Measurements from ENCODE around the gene TET3. TPM values are rescaled to one million over a fixed set of nuclear protein-coding genes. Genes with fewer than 3 reads are reported as not detected.

The TET3 gene
- total and polyA plus RNA-seq, 9 of the 15 experiments (the other 6 are each of a cell fraction or from before 2014, with no cell fraction given) = 0.35 to 16.3 (median 5.5) TPM

DNA sequence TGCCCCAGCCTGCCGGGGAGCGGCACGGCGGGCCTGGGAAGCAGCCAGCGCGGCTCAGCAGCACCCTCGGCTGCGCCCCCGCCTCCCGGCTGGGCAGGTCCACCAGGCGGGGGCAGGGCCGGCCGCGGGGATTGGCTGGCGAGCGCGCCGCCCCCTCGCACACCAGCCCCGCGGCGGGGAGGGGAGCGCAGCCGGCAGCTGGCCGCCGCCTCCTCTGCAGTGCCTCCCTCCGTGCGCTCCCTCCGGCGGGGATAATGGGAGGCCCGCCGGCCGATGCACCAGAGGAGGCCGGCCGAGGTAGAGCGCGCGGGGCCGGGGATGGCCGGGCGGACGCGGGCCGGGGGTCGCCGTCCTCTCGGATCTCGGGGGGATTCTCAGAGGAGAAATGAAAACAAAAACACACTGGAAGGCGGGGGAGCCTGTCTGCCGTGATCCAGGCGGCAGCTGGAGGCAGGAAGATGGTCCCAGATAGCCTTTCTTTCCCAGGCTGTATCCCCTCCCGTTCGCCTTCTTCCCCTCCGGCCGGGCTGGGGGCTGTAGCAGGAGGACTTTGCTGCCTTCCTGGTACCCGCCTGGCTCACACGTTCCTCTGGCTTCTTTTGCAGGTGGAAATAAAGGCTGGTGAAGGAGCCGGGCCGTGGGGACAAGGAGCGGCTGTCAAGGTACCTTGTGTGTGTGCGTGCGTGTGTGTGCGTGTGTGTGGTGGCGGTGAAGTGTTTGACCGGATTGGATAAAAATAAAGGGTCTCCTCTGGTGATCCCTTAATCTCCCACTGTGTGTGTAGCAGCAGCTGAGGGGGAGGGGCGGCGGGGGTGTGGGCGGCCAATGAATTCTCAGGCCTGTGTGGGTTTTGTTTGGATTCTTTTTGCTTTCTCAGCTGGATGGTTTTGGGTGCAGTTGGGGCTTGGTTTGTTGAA, 18.1 kb downstream of the TET3 start (continued):
- no peak for TF ChIP-seq CC2D1A (IDR thresholded peaks at IDR 0.05)
- no peak for TF ChIP-seq ZNF23 (CRISPR knock-in tag; IDR thresholded peaks at IDR 0.05)
- TF ChIP-seq RCOR1 (IDR thresholded peaks at IDR 0.05; ENCODE audit: borderline replicate concordance in 1 of 2, low read depth in 2 of 2, low read length in 2 of 2) = peak; percentile 33 to 46; a peak in 1 of 4 replicates
- no peak for TF ChIP-seq RBM39 (optimal IDR thresholded peaks at IDR 0.05; ENCODE audit: low read depth, low read length)
- no peak for TF ChIP-seq POU5F1 (IDR thresholded peaks at IDR 0.05; ENCODE audit: borderline replicate concordance, low read depth, low read length, partially characterized antibody)
- TF ChIP-seq, protein P1, sequence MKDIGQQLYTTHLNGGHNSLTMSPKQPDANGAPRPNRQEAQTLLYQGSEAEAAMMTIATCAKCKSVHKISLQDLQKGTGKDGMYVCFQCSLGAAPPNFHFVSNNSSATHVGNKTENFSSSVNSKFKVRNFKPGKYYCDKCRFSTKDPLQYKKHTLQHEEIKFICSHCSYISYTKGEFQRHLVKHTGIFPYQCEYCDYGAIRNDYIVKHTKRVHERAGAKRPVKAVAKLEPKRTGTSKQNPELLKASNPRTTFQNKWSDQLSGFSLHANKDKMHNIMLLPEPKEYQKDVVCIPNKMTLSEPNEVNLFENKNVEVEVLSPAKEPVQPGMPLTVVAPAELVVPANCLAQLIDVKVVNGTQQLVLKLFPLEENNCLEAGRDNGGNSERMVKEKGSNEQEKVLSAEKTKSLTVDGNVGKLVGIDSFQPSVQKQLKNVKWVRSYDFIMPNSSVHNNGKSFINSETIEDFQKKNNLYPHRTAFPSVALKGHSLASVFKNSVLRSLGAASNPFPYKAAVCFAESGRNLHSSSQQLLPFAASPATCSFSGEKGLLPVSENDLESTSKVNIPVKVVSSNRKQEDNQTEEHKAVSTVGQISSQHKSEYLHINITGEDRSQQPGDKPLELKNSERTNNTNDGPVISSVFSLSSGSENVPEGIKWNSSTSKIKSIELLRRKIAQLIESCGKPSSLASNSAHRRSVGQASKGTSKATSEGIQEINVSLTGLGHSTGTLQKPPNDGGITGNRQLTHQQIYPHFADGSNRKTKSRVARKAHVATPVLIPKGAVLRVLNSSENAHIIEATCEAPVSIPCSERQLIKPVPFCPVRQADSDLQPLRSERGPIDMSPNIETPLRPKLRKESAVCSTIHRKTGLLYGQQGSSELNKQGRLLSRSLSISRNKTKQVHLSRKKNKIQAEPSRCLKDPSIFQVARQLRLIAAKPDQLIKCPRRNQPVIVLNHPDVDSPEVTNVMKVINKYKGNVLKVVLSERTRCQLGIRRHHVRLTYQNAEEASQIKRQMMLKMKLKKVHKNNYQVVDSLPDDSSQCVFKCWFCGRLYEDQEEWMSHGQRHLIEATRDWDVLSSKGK (CRISPR knock-in tag; IDR thresholded peaks at IDR 0.05) = no peak
- TF ChIP-seq, protein P2, sequence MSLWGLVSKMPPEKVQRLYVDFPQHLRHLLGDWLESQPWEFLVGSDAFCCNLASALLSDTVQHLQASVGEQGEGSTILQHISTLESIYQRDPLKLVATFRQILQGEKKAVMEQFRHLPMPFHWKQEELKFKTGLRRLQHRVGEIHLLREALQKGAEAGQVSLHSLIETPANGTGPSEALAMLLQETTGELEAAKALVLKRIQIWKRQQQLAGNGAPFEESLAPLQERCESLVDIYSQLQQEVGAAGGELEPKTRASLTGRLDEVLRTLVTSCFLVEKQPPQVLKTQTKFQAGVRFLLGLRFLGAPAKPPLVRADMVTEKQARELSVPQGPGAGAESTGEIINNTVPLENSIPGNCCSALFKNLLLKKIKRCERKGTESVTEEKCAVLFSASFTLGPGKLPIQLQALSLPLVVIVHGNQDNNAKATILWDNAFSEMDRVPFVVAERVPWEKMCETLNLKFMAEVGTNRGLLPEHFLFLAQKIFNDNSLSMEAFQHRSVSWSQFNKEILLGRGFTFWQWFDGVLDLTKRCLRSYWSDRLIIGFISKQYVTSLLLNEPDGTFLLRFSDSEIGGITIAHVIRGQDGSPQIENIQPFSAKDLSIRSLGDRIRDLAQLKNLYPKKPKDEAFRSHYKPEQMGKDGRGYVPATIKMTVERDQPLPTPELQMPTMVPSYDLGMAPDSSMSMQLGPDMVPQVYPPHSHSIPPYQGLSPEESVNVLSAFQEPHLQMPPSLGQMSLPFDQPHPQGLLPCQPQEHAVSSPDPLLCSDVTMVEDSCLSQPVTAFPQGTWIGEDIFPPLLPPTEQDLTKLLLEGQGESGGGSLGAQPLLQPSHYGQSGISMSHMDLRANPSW (CRISPR knock-in tag; IDR thresholded peaks at IDR 0.05) = no peak
- no peak for TF ChIP-seq BRF1 (IDR thresholded peaks at IDR 0.05; ENCODE audit: borderline replicate concordance, extremely low read depth, insufficient read length)
- no peak for TF ChIP-seq FOXM1 (IDR thresholded peaks at IDR 0.05; ENCODE audit: low read depth)
- no peak for TF ChIP-seq FOXM1 (CRISPR knock-in tag; IDR thresholded peaks at IDR 0.05; ENCODE audit: low read depth)
- TF ChIP-seq, protein P3, sequence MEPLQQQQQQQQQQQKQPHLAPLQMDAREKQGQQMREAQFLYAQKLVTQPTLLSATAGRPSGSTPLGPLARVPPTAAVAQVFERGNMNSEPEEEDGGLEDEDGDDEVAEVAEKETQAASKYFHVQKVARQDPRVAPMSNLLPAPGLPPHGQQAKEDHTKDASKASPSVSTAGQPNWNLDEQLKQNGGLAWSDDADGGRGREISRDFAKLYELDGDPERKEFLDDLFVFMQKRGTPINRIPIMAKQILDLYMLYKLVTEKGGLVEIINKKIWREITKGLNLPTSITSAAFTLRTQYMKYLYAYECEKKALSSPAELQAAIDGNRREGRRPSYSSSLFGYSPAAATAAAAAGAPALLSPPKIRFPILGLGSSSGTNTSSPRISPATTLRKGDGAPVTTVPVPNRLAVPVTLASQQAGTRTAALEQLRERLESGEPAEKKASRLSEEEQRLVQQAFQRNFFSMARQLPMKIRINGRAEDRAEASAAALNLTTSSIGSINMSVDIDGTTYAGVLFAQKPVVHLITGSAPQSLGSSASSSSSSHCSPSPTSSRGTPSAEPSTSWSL (CRISPR knock-in tag; IDR thresholded peaks at IDR 0.05; ENCODE audit: borderline replicate concordance) = no peak
- TF ChIP-seq, protein P4, sequence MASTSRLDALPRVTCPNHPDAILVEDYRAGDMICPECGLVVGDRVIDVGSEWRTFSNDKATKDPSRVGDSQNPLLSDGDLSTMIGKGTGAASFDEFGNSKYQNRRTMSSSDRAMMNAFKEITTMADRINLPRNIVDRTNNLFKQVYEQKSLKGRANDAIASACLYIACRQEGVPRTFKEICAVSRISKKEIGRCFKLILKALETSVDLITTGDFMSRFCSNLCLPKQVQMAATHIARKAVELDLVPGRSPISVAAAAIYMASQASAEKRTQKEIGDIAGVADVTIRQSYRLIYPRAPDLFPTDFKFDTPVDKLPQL (IDR thresholded peaks at IDR 0.05; ENCODE audit: extremely low read depth, insufficient read length) = no peak
- no peak for TF ChIP-seq ELF1 (tag; IDR thresholded peaks at IDR 0.05)
- TF ChIP-seq NELFE (IDR thresholded peaks at IDR 0.05; ENCODE audit: insufficient read depth, insufficient read length) = no peak
- TF ChIP-seq HMGN3 (IDR thresholded peaks at IDR 0.05; ENCODE audit: borderline replicate concordance, extremely low read depth, insufficient read length, low read depth, low read length) = peak; percentile 76
- no peak for TF ChIP-seq POLR2AphosphoS2 (IDR thresholded peaks at IDR 0.05; ENCODE audit: low read length)

Data from K562 (cell line).